HepG2 (cell line): Measurements from ENCODE around the gene MED12L. TPM values are rescaled to one million over a fixed set of nuclear protein-coding genes. Genes with fewer than 3 reads are reported as not detected.

ENCODE experiments used
- ATAC-seq: fragments of 200-7000 bp; cut with Tn5 transposase; 3 replicates; pipeline ENCODE4 v1.9.1; 2020; ENCODE audit warnings: mild to moderate bottlenecking, moderate library complexity
- BruUV-seq: library from RNA; stranded (reverse); fragments of 400-500 nt; replicated peaks from 2 replicates; lab custom pipeline; 2021; lab: Mats Ljungman, UMichigan
- CTCF ChIA-PET: fragments of 300-600 bp; formaldehyde crosslinking; extraction: SDS; loops from one replicate; lab custom pipeline; 2021; ENCODE audit warnings: low total read pairs, inconsistent platforms, low intra/inter-chr PET ratio; lab: Yijun Ruan, JAX
- POLR2A ChIA-PET: fragments of 350-600 bp; sonication (Branson Sonifier 250); formaldehyde crosslinking; loops from one replicate; lab custom pipeline; 2020; ENCODE audit warnings: antibody characterized with exemption, inconsistent platforms; lab: Yijun Ruan, JAX
- DNase-seq: peaks from one replicate; pipeline ENCODE4 v3.0.0-alpha.2; 2015; ENCODE audit warnings: low spot score
- FAIRE-seq: peaks from 3 replicates; lab custom pipeline; 2011; peaks lifted over from hg19 to GRCh38; lab: Jason Lieb, UNC
- H2AFZ ChIP-seq: one replicate; pipeline ENCODE4 v1.6.1; 2011; ENCODE audit warnings: low read length, inconsistent platforms
- H3K27ac ChIP-seq: fragments of 300-600 bp; 3 replicates; pipeline ENCODE4 v1.8.0; 2011; ENCODE audit warnings: mixed run types, mild to moderate bottlenecking, mixed read lengths, low read length, inconsistent platforms; ENCODE audit not compliant: insufficient read depth; ENCODE audit errors: extremely low read length
- H3K27me3 ChIP-seq, 2 experiments: fragments of 200-600 bp in 1 of 2; 2 replicates in 1 of 2; 3 replicates in 1 of 2; pipeline versions ENCODE4 v1.6.0 to v1.8.0; 2011; ENCODE audit warnings: low read length in 2 of 2, mild to moderate bottlenecking in 2 of 2, moderate library complexity in 2 of 2, inconsistent platforms in 1 of 2; ENCODE audit not compliant: insufficient read depth in 2 of 2, control insufficient read depth in 1 of 2
- H3K36me3 ChIP-seq, 2 experiments: fragments of 200-600 bp in 1 of 2; replicated peaks in 1 of 2; 2 replicates in 1 of 2; 3 replicates in 1 of 2; pipeline versions ENCODE4 v1.5.1 to v1.8.0; 2011; ENCODE audit warnings: low read length in 2 of 2, inconsistent platforms in 1 of 2; ENCODE audit not compliant: insufficient read depth in 2 of 2, control insufficient read depth in 1 of 2
- H3K4me1 ChIP-seq: 2 replicates; pipeline ENCODE4 v1.5.1; 2012; ENCODE audit warnings: low read length, inconsistent platforms; ENCODE audit not compliant: insufficient read depth
- H3K4me2 ChIP-seq: 2 replicates; pipeline ENCODE4 v1.6.0; 2011; ENCODE audit warnings: low read depth, low read length, inconsistent platforms
- H3K4me3 ChIP-seq, 3 experiments: fragments of 200-600 bp in 1 of 3; sonication (generic), shearing (Covaris generic) in 1 of 3; replicated peaks in 1 of 3; 2 replicates each; pipeline ENCODE4 v1.5.1; 2011 to 2016; ENCODE audit warnings: low read length in 3 of 3, inconsistent platforms in 2 of 3, low read depth in 2 of 3, mild to moderate bottlenecking in 2 of 3, control low read depth in 1 of 3, mixed read lengths in 1 of 3; ENCODE audit not compliant: insufficient read depth in 1 of 3
- H3K79me2 ChIP-seq: one replicate; pipeline ENCODE4 v1.6.1; 2011; ENCODE audit warnings: low read length, inconsistent platforms; ENCODE audit not compliant: insufficient read depth
- H3K9ac ChIP-seq: 2 replicates; pipeline ENCODE4 v1.6.0; 2011; ENCODE audit warnings: mild to moderate bottlenecking, low read depth, low read length, inconsistent platforms; ENCODE audit not compliant: insufficient read depth
- H3K9me3 ChIP-seq: 2 replicates; pipeline ENCODE4 v1.5.1; 2012; ENCODE audit warnings: mild to moderate bottlenecking, low read length
- H4K20me1 ChIP-seq: 2 replicates; pipeline ENCODE4 v1.6.0; 2011; ENCODE audit warnings: inconsistent platforms, mild to moderate bottlenecking, low read length, moderate library complexity; ENCODE audit not compliant: insufficient read depth
- CEBPG ChIP-seq: IDR thresholded peaks from 2 replicates; pipeline ENCODE4 v1.6.1; 2016
- FOSL2 ChIP-seq: sonication (generic); formaldehyde crosslinking; IDR thresholded peaks from 2 replicates; pipeline ENCODE4 v1.4.0; 2020; ENCODE audit warnings: missing genetic modification reagents
- GATAD2A ChIP-seq: IDR thresholded peaks from 2 replicates; pipeline ENCODE4 v1.6.1; 2016
- HMG20B ChIP-seq: conservative IDR thresholded peaks from 2 replicates; pipeline ENCODE4 v1.6.1; 2016; ENCODE audit warnings: missing genetic modification reagents, missing compliant biosample characterization
- NFIB ChIP-seq: sonication (generic); formaldehyde crosslinking; IDR thresholded peaks from 2 replicates; pipeline ENCODE4 v1.9.0; 2021; ENCODE audit warnings: missing genetic modification reagents, mild to moderate bottlenecking, borderline replicate concordance
- NPAS2 ChIP-seq: sonication (generic); formaldehyde crosslinking; IDR thresholded peaks from 2 replicates; pipeline ENCODE4 v1.8.0; 2022; ENCODE audit warnings: mild to moderate bottlenecking, missing genetic modification reagents, borderline replicate concordance
- RAD21 ChIP-seq: fragments of 450-650 bp; formaldehyde crosslinking; IDR thresholded peaks from 2 replicates; pipeline ENCODE4 v1.5.0; 2020; ENCODE audit warnings: mild to moderate bottlenecking
- RBAK ChIP-seq: sonication (generic); formaldehyde crosslinking; IDR thresholded peaks from 2 replicates; pipeline ENCODE4 v1.5.1; 2020; ENCODE audit warnings: mild to moderate bottlenecking, missing genetic modification reagents
- SMC3 ChIP-seq: IDR thresholded peaks from 2 replicates; pipeline ENCODE4 v1.6.1; 2011; ENCODE audit warnings: low read length, improper control_type of control experiment
- STAG1 ChIP-seq: sonication (generic); formaldehyde crosslinking; IDR thresholded peaks from 2 replicates; pipeline ENCODE4 v1.4.0; 2020; ENCODE audit warnings: missing genetic modification reagents
- TBX2 ChIP-seq: sonication (generic); formaldehyde crosslinking; IDR thresholded peaks from 2 replicates; pipeline ENCODE4 v1.5.0; 2020; ENCODE audit warnings: missing genetic modification reagents, mild to moderate bottlenecking, borderline replicate concordance
- YEATS2 ChIP-seq: sonication (generic); formaldehyde crosslinking; IDR thresholded peaks from 2 replicates; pipeline ENCODE4 v1.4.0; 2020; ENCODE audit warnings: missing genetic modification reagents, borderline replicate concordance
- ZIK1 ChIP-seq: sonication (generic); formaldehyde crosslinking; IDR thresholded peaks from 2 replicates; pipeline ENCODE4 v1.5.0; 2020; ENCODE audit warnings: mild to moderate bottlenecking, low read depth, missing genetic modification reagents, borderline replicate concordance
- ZNF12 ChIP-seq: sonication (generic); formaldehyde crosslinking; IDR thresholded peaks from 2 replicates; pipeline ENCODE4 v1.5.0; 2020; ENCODE audit warnings: missing genetic modification reagents
- ZNF224 ChIP-seq: sonication (generic); formaldehyde crosslinking; IDR thresholded peaks from 2 replicates; pipeline ENCODE4 v1.5.0; 2020; ENCODE audit warnings: mild to moderate bottlenecking, missing genetic modification reagents
- ZNF354B ChIP-seq: sonication (generic); formaldehyde crosslinking; IDR thresholded peaks from 2 replicates; pipeline ENCODE4 v1.8.0; 2022; ENCODE audit warnings: mild to moderate bottlenecking, missing genetic modification reagents
- ZNF460 ChIP-seq: sonication (generic); formaldehyde crosslinking; IDR thresholded peaks from 2 replicates; pipeline ENCODE4 v1.5.1; 2020; ENCODE audit warnings: missing genetic modification reagents, mild to moderate bottlenecking, borderline replicate concordance
- ZNF83 ChIP-seq: sonication (generic); formaldehyde crosslinking; IDR thresholded peaks from 2 replicates; pipeline ENCODE4 v1.4.0; 2020; ENCODE audit warnings: missing genetic modification reagents, mild to moderate bottlenecking, borderline replicate concordance
- WGBS: methylation state at CpG from one replicate; pipeline ENCODE4 v1.1.6; 2017; ENCODE audit warnings: low lambda C conversion rate; 5-methylcytosine and 5-hydroxymethylcytosine counted together
- in situ Hi-C: cut with HindIII; loops from 2 replicates; pipeline ENCODE4 v1.10.0; 2017; ENCODE audit warnings: low pct_unique_long_range_greater_than_20kb; ENCODE audit not compliant: extremely low pct_ligation_motif_present
- intact Hi-C: fragments of 100-400 bp; cut with micrococcal nuclease; formaldehyde crosslinking; loops from one replicate; pipeline ENCODE4 v1.10.0; 2022; ENCODE audit not compliant: unreplicated experiment
- polyA plus RNA-seq, 8 experiments: library from polyadenylated mRNA; depleted of rRNA in 3 of 8; stranded (reverse) in 7 of 8; unstranded in 1 of 8; fragments of >200 nt; fragmentation: Illumina TruSeq in 4 of 8; extraction: Trizol in 4 of 8; gene quantifications; 2 replicates each; pipeline versions ENCODE4 v1.2.1 to v1.2.3, GENCODE V29; 2011 to 2016; ENCODE audit warnings: low read depth in 4 of 8, missing spikeins in 1 of 8, mixed read lengths in 1 of 8; ENCODE audit not compliant: insufficient read depth in 1 of 8
- total RNA-seq, 5 experiments: library from RNA; depleted of rRNA; stranded (reverse); fragments of >200 nt; fragmentation: Illumina TruSeq; extraction: Trizol; gene quantifications; 2 replicates each; pipeline ENCODE4 v1.2.3, GENCODE V29; 2016; ENCODE audit warnings: low read depth in 1 of 5
- TF ChIP-seq, protein P1 (sequence below), 2 experiments: IDR thresholded peaks; 2 replicates each; pipeline ENCODE4 v1.6.1; 2011 to 2012; ENCODE audit warnings: low read length in 2 of 2, borderline replicate concordance in 1 of 2, low read depth in 1 of 2, mild to moderate bottlenecking in 1 of 2, moderate library complexity in 1 of 2
- TF ChIP-seq, protein P2 (sequence below): sonication (generic); formaldehyde crosslinking; conservative IDR thresholded peaks from 2 replicates; pipeline ENCODE4 v1.8.1; 2023; ENCODE audit warnings: missing genetic modification reagents

MED12L gene
- total and polyA plus RNA-seq, 2 of the 13 experiments (the other 11 are each of a cell fraction or from before 2014, with no cell fraction given): 0.07 to 0.64 TPM

DNA sequence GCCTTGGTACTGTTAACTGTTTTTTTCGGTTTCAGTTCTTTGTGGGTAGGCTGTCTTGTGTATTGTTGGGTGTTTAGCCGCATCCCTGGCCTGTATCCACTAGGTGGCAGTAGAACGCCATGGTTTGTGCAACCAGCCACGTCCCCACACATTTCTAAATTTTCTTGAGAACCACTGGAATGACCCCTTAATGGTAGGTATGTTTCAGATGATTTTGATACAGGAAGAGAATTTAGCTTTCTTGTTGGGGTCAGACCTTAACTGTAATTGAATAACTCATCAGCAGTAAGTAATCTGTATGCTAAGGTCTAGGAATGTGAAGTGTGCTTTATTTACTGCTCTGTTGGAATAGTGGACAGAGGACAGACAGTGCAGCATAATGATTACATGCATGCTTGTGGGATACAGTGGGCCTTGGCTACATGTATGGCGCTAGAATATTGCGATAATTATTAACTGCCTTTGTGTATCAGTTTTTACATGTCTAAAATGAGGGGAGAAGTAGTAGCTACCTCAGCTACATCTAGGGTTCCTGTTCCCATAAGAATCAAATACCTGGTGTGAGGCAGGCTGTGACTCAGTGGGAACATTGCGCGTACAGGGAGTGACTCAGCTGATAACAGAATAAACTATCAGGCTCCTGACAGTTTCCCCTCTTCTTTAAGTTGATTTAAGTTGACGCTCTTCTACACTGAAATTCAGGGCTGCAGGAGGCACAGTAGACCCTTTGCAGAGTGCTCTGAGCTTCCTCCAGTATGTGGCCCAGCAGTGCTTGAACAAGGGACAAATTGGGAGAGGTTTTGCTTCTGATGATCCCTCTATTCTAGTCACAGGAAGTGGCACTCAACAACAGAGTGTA, 142.6 kb downstream of the MED12L start:
- CTCF ChIA-PET: interaction anchor here (1.1 to 3.2 kb wide), 5 partner anchors 53 to 99 kb away, joined by 3 to 29 read pairs (median 11); no protein-coding TSS in a partner anchor
- H3K4me2 ChIP-seq: peak overlapping the region; percentile 58
- 0 out of 2 replicates have a peak, but pooled peaks have one; percentile 24 for TF ChIP-seq GATAD2A (CRISPR knock-in tag)
- TF ChIP-seq RAD21 (CRISPR knock-in tag): peak; percentile 93
- TF ChIP-seq ZNF224 (CRISPR knock-in tag): no peak
- no peak for TF ChIP-seq ZNF354B
- 0 out of 2 replicates have a peak, but pooled peaks have one; percentile 8 for TF ChIP-seq CEBPG (CRISPR knock-in tag)
- TF ChIP-seq, protein P1, sequence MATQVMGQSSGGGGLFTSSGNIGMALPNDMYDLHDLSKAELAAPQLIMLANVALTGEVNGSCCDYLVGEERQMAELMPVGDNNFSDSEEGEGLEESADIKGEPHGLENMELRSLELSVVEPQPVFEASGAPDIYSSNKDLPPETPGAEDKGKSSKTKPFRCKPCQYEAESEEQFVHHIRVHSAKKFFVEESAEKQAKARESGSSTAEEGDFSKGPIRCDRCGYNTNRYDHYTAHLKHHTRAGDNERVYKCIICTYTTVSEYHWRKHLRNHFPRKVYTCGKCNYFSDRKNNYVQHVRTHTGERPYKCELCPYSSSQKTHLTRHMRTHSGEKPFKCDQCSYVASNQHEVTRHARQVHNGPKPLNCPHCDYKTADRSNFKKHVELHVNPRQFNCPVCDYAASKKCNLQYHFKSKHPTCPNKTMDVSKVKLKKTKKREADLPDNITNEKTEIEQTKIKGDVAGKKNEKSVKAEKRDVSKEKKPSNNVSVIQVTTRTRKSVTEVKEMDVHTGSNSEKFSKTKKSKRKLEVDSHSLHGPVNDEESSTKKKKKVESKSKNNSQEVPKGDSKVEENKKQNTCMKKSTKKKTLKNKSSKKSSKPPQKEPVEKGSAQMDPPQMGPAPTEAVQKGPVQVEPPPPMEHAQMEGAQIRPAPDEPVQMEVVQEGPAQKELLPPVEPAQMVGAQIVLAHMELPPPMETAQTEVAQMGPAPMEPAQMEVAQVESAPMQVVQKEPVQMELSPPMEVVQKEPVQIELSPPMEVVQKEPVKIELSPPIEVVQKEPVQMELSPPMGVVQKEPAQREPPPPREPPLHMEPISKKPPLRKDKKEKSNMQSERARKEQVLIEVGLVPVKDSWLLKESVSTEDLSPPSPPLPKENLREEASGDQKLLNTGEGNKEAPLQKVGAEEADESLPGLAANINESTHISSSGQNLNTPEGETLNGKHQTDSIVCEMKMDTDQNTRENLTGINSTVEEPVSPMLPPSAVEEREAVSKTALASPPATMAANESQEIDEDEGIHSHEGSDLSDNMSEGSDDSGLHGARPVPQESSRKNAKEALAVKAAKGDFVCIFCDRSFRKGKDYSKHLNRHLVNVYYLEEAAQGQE (IDR thresholded peaks at IDR 0.05; ENCODE audit: borderline replicate concordance in 1 of 2, low read depth in 1 of 2, low read length in 2 of 2): no peak
- peak; percentile 54; the same call in 1 of the 2 replicates for TF ChIP-seq FOSL2 (CRISPR knock-in tag)
- TF ChIP-seq, protein P2, sequence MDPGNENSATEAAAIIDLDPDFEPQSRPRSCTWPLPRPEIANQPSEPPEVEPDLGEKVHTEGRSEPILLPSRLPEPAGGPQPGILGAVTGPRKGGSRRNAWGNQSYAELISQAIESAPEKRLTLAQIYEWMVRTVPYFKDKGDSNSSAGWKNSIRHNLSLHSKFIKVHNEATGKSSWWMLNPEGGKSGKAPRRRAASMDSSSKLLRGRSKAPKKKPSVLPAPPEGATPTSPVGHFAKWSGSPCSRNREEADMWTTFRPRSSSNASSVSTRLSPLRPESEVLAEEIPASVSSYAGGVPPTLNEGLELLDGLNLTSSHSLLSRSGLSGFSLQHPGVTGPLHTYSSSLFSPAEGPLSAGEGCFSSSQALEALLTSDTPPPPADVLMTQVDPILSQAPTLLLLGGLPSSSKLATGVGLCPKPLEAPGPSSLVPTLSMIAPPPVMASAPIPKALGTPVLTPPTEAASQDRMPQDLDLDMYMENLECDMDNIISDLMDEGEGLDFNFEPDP: no peak
- no peak for TF ChIP-seq RBAK (CRISPR knock-in tag)
- TF ChIP-seq SMC3: peak; percentile 97
- no peak for TF ChIP-seq ZNF12 (CRISPR knock-in tag)
- no peak for TF ChIP-seq NPAS2
- TF ChIP-seq YEATS2 (CRISPR knock-in tag): no peak
- TF ChIP-seq HMG20B: no peak
- no peak for TF ChIP-seq ZIK1 (CRISPR knock-in tag)
- no peak for TF ChIP-seq NFIB (CRISPR knock-in tag)
- no peak for TF ChIP-seq TBX2 (CRISPR knock-in tag)
- TF ChIP-seq ZNF83 (CRISPR knock-in tag): no peak
- no peak for TF ChIP-seq ZNF460 (CRISPR knock-in tag)
- TF ChIP-seq STAG1 (CRISPR knock-in tag): peak; percentile 92

More for the DNA sequence above, 142.6 kb downstream of the MED12L start:
- intact Hi-C loops: loop anchor here (1.0 kb wide), 5 partner anchors 30 to 611 kb away; no protein-coding TSS in a partner anchor
- Histone ChIP-seq H3K27me3 (no peaks in the 10 kb centered on the region; a peak in 1 of 5 replicates), H3K9me3 (no peaks in the 10 kb centered on the region), H3K36me3 (no peaks in the 10 kb centered on the region), H3K4me1 (peaks cover 34% of the 10 kb centered on the region), H4K20me1 (no peaks in the 10 kb centered on the region), H3K79me2 (no peaks in the 10 kb centered on the region), H3K9ac (no peak overlapping the region), H3K27ac (no peak overlapping the region), H2AFZ (peak overlapping the region; percentile 32), H3K4me3 (no peak overlapping the region)
- 24% methylated on average over 9 of the region's 9 CpGs for WGBS
- in situ Hi-C loops: loop anchor here (5.0 kb wide), 2 partner anchors 54 to 56 kb away; no protein-coding TSS in a partner anchor
- POLR2A ChIA-PET: no interaction called here
- BruUV-seq: no TSS peak
- DNase-seq (peak; percentile 67), FAIRE-seq (peak; percentile 92), ATAC-seq (peak; percentile 94)
